Transverse colon (tissue), 4 donors: ENCODE results near the gene MAGI1. TPM values are rescaled to one million over a fixed set of nuclear protein-coding genes. Genes with fewer than 3 reads are reported as not detected.

Experiments used
- DNase-seq: peaks from one replicate; pipeline ENCODE4 v3.0.0-alpha.2; 2019
- H3K27ac ChIP-seq, 4 donors: fragments of 200-600 bp; sonication (generic); 2 replicates each; pipeline ENCODE4 v1.5.1; 2016 to 2018; ENCODE audit warnings: inconsistent platforms in 4 of 4
- H3K27me3 ChIP-seq: fragments of 200-600 bp; sonication (generic); 2 replicates; pipeline ENCODE4 v1.5.1; 2017; ENCODE audit warnings: inconsistent platforms
- H3K36me3 ChIP-seq, 4 donors: fragments of 200-600 bp; sonication (generic); 2 replicates each; pipeline ENCODE4 v1.5.1; 2017 to 2019; ENCODE audit warnings: inconsistent platforms in 4 of 4
- H3K4me1 ChIP-seq, 4 donors: fragments of 200-600 bp; sonication (generic); 2 replicates each; pipeline ENCODE4 v1.5.1; 2017 to 2020; ENCODE audit warnings: inconsistent platforms in 4 of 4
- H3K4me3 ChIP-seq, 4 donors: fragments of 200-600 bp; sonication (generic); 1 replicate in 1 of 4; 2 replicates in 3 of 4; pipeline versions ENCODE4 v1.5.1 to v1.6.1; 2017 to 2019; ENCODE audit warnings: inconsistent platforms in 4 of 4
- H3K9me3 ChIP-seq, 2 donors: fragments of 200-600 bp; sonication (generic); 2 replicates each; pipeline ENCODE4 v1.5.1; 2017 to 2019; ENCODE audit warnings: inconsistent platforms in 2 of 2
- CTCF ChIP-seq, 5 experiments: fragments of 200-600 bp in 3 of 5; fragments of 450-650 bp in 2 of 5; sonication (generic) in 3 of 5; IDR thresholded peaks; 1 replicate in 2 of 5; 2 replicates in 3 of 5; pipeline ENCODE4 v1.5.1; 2016 to 2017; ENCODE audit warnings: antibody characterized with exemption in 5 of 5, inconsistent platforms in 3 of 5, mild to moderate bottlenecking in 2 of 5, moderate library complexity in 1 of 5
- EP300 ChIP-seq: sonication (generic); formaldehyde crosslinking; IDR thresholded peaks from one replicate; pipeline ENCODE4 v1.6.1; 2017; ENCODE audit warnings: antibody characterized with exemption, low read depth
- POLR2A ChIP-seq: fragments of 450-650 bp; IDR thresholded peaks from one replicate; pipeline ENCODE4 v1.6.1; 2016; ENCODE audit warnings: antibody characterized with exemption, mild to moderate bottlenecking, moderate library complexity
- POLR2AphosphoS5 ChIP-seq, 3 donors: sonication (generic); formaldehyde crosslinking; IDR thresholded peaks; one replicate each; pipeline ENCODE4 v1.6.1; 2016; ENCODE audit warnings: antibody characterized with exemption in 3 of 3
- WGBS, 2 donors: methylation state at CpG; one replicate each; pipeline ENCODE4 v1.1.5; 2018; ENCODE audit warnings: low coverage in 1 of 2; 5-methylcytosine and 5-hydroxymethylcytosine counted together
- in situ Hi-C, 4 donors: fragments of 200-750 bp; cut with MboI; loops; one replicate each; pipeline versions ENCODE4 v1.15.0 to v1.15.1; 2017; ENCODE audit warnings: low sequenced_read_pairs in 3 of 4, low pct_ligation_motif_present in 1 of 4, low pct_unique_long_range_greater_than_20kb in 1 of 4
- intact Hi-C: fragments of 100-400 bp; cut with DNase I; formaldehyde crosslinking; loops from one replicate; pipeline ENCODE4 v1.15.1; 2023; ENCODE audit warnings: low total_unique reads
- total RNA-seq, 4 donors: library from RNA; depleted of rRNA; stranded (reverse); fragments of >200 nt; gene quantifications; one replicate each; pipeline ENCODE4 v1.1.0, GENCODE V29; 2016

MAGI1 gene
- total RNA-seq, 4 donors from 2014 or later, result 50.8 to 190 (median 67.4) TPM

GRCh38 chr3:66036586-66037148 lies 2.1 kb downstream of the MAGI1 start:
- H3K4me1 ChIP-seq, result peaks cover 0 to 21% (median 13%) of the 10 kb centered on the region in 4 donors
- no peaks in the 10 kb centered on the region for H3K9me3 ChIP-seq
- DNase-seq, result no peak
- WGBS, 2 donors, result 35 to 58% methylated on average over 2 to 9 of the region's 9 CpGs
- peak overlapping the region; percentile 94 to 97 (median 95) for H3K27ac ChIP-seq
- in situ Hi-C loops (no loop called here), intact Hi-C loops (loop anchor here (10.0 kb wide), 1 partner anchor 108 kb away; no protein-coding TSS in a partner anchor)
- no peak for TF ChIP-seq CTCF (IDR thresholded peaks at IDR 0.05)
- no peaks in the 10 kb centered on the region for H3K27me3 ChIP-seq
- H3K36me3 ChIP-seq, result no peaks in the 10 kb centered on the region
- peak overlapping the region in 3 of 4 donors; percentile 67 to 76 (median 74) for H3K4me3 ChIP-seq

GRCh38 chr3:66035763-66036477 lies 2.8 kb downstream of the MAGI1 start:
- peaks cover 0 to 21% (median 13%) of the 10 kb centered on the region in 4 donors for H3K4me1 ChIP-seq
- in situ Hi-C loops, result no loop called here
- 33 to 68% methylated on average over 3 to 5 of the region's 5 CpGs for WGBS, 2 donors
- H3K9me3 ChIP-seq, result no peaks in the 10 kb centered on the region
- peak overlapping the region in 1 of 4 donors; percentile 97 for H3K27ac ChIP-seq
- intact Hi-C loops, result loop anchor here (10.0 kb wide), 1 partner anchor 109 kb away; no protein-coding TSS in a partner anchor
- TF ChIP-seq POLR2A, result no peak
- TF ChIP-seq CTCF (IDR thresholded peaks at IDR 0.05), result no peak
- no peak for TF ChIP-seq EP300
- no peak for TF ChIP-seq POLR2AphosphoS5 (IDR thresholded peaks at IDR 0.05)
- H3K4me3 ChIP-seq, result peak overlapping the region in 1 of 4 donors; percentile 74
- DNase-seq, result no peak
- no peaks in the 10 kb centered on the region for H3K36me3 ChIP-seq
- H3K27me3 ChIP-seq, result no peaks in the 10 kb centered on the region

- 61 to 79% methylated on average over 3 of the region's 3 CpGs for WGBS, 2 donors
- TF ChIP-seq POLR2A, result no peak
- no peak for TF ChIP-seq EP300
- TF ChIP-seq CTCF (IDR thresholded peaks at IDR 0.05), result no peak
- no peak for TF ChIP-seq POLR2AphosphoS5 (IDR thresholded peaks at IDR 0.05)
- in situ Hi-C loops (no loop called here), intact Hi-C loops (loop anchor here (10.0 kb wide), 1 partner anchor 111 kb away; no protein-coding TSS in a partner anchor)
- peaks cover 3 to 35% (median 14%) of the 10 kb centered on the region in 4 donors for H3K4me1 ChIP-seq
- H3K36me3 ChIP-seq, result no peaks in the 10 kb centered on the region
- H3K4me3 ChIP-seq, result no peak overlapping the region
- H3K27ac ChIP-seq, result no peak overlapping the region
- no peaks in the 10 kb centered on the region for H3K9me3 ChIP-seq
- no peak for DNase-seq
- H3K27me3 ChIP-seq, result no peaks in the 10 kb centered on the region
Measured at GRCh38 chr3:66033241-66034138, 5.2 kb downstream of the MAGI1 start.
